ENCODE data around the gene BCAS4.

BCAS4 gene

DNA sequence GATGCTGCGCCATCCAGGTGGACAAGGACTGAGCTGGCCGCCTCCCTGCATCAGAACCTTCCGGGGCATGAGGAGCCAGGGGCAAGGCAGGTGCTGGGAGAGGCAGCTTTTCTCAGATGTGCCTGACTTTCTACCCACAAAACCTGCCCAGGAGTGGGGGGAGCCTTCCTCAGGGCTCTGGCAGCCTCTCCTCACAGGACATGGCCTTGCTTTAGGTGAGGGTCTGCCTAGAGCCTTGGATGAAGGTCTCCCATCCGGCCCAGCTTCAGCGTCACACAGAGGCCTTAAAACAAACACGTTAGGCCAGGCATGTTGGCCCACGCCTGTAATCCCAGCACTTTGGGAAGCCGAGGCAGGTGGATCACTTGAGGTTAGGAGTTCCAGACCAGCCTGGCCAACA lies 7.4 kb downstream of the BCAS4 start:
- TF ChIP-seq SUZ12 (IDR thresholded peaks at IDR 0.05), result no peak
- TF ChIP-seq L3MBTL2 (conservative IDR thresholded peaks at IDR 0.05), result no peak
- TF ChIP-seq BHLHE40 (IDR thresholded peaks at IDR 0.05; ENCODE audit: borderline replicate concordance), result no peak
- no peak for TF ChIP-seq SP1 (IDR thresholded peaks at IDR 0.05)
- TF ChIP-seq LEF1 (IDR thresholded peaks at IDR 0.05; ENCODE audit: borderline replicate concordance), result no peak
- no peak for TF ChIP-seq NFRKB (IDR thresholded peaks at IDR 0.05)
- TF ChIP-seq ARNT (IDR thresholded peaks at IDR 0.05), result no peak
- no peak for TF ChIP-seq TARDBP (IDR thresholded peaks at IDR 0.05)
- DNase-seq (ENCODE audit: extremely low spot score), result no peak
- POLR2A ChIA-PET, result no interaction called here
- CTCF ChIA-PET, result no interaction called here

DNA sequence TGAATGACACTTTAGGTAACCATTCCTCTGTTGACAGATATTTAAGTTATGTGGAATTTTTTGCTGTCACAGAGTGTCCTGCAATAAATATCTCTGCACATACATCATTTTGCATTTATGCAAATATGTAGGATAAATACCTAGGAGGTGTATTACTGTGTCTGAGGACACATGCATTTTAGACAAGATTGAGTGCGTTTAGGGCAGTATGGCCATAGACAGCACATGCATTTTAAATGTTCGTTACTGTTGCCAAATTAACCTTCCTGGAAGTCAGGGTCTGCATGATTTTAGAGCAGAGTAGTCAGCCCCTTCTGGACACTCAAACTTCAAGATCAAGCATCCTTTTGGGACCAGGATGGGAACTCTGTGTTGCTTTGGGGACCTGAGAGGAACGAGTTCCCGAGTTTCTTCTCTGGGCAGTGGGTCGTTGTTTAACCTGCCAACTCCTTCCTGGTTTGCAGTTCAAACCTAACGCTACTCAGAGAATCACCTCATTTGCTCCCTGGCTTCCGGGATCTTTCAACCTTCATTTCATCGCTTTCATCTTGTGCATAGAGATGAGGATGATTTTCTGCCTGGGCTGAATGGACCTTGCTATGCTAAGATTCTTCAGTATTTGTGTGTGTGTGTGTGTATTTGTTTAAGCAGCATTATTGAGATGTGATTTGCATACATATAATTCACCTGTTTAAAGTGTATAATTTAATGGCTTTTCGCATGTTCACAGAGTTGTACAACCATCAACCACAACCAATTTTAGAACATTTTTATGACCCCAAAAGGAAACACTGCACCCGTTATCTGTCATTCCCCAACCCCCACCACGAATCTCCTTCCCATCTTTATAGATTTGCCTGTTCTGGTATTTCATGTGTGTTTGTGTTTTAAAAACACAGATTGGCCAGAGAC lies 9.8 kb downstream of the BCAS4 start:
- TF ChIP-seq L3MBTL2 (conservative IDR thresholded peaks at IDR 0.05), result no peak
- no peak for TF ChIP-seq TARDBP (IDR thresholded peaks at IDR 0.05)
- no peak for TF ChIP-seq SP1 (IDR thresholded peaks at IDR 0.05)
- TF ChIP-seq, protein P1, sequence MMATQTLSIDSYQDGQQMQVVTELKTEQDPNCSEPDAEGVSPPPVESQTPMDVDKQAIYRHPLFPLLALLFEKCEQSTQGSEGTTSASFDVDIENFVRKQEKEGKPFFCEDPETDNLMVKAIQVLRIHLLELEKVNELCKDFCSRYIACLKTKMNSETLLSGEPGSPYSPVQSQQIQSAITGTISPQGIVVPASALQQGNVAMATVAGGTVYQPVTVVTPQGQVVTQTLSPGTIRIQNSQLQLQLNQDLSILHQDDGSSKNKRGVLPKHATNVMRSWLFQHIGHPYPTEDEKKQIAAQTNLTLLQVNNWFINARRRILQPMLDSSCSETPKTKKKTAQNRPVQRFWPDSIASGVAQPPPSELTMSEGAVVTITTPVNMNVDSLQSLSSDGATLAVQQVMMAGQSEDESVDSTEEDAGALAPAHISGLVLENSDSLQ (IDR thresholded peaks at IDR 0.05), result no peak
- no peak for TF ChIP-seq ARNT (IDR thresholded peaks at IDR 0.05)
- TF ChIP-seq ELF4 (IDR thresholded peaks at IDR 0.05), result no peak
- no peak for TF ChIP-seq HDGF (IDR thresholded peaks at IDR 0.05; ENCODE audit: borderline replicate concordance)
- no peak for TF ChIP-seq FOXK2 (IDR thresholded peaks at IDR 0.05)
- no peak for DNase-seq (ENCODE audit: extremely low spot score)
- ChIA-PET CTCF (no interaction called here), POLR2A (no interaction called here)

DNA sequence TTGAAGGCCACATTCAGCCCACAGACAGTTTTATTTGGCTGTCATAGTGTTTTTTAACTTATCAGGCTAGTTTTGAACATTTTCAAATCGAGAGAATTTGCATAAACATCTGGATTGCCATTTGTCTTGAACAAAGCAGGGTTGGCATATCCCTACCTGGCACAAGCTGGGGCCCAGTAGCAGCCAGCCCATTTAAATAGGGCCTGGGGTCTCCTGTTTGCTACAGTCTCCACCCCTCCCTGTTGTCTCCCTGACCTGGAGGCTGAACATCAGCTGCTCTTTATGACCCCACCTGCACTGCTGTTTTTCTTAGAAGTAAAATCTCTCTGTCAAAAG lies 10.5 kb downstream of the BCAS4 start:
- DNase-seq (ENCODE audit: extremely low spot score), result no peak
- ChIA-PET CTCF (no interaction called here), POLR2A (no interaction called here)
- TF ChIP-seq NFRKB (IDR thresholded peaks at IDR 0.05) (no peak), ARNT (IDR thresholded peaks at IDR 0.05) (no peak), FOXK2 (IDR thresholded peaks at IDR 0.05) (no peak), FOXM1 (IDR thresholded peaks at IDR 0.05; ENCODE audit: borderline replicate concordance) (no peak), ELF4 (IDR thresholded peaks at IDR 0.05) (no peak), L3MBTL2 (conservative IDR thresholded peaks at IDR 0.05) (no peak), ZNF384 (IDR thresholded peaks at IDR 0.05) (no peak), CTBP1 (IDR thresholded peaks at IDR 0.05; ENCODE audit: borderline replicate concordance) (no peak), LEF1 (IDR thresholded peaks at IDR 0.05; ENCODE audit: borderline replicate concordance) (no peak), SUZ12 (IDR thresholded peaks at IDR 0.05) (no peak), HDGF (IDR thresholded peaks at IDR 0.05; ENCODE audit: borderline replicate concordance) (no peak), FOXA1 (IDR thresholded peaks at IDR 0.05) (no peak), SP1 (IDR thresholded peaks at IDR 0.05) (no peak)
- TF ChIP-seq, protein P1 (IDR thresholded peaks at IDR 0.05), result no peak

GRCh38 chr20:50806126-50806768 lies 11.4 kb downstream of the BCAS4 start:
- CTCF ChIA-PET, result no interaction called here
- POLR2A ChIA-PET, result no interaction called here
- no peak for TF ChIP-seq LEF1 (IDR thresholded peaks at IDR 0.05; ENCODE audit: borderline replicate concordance)
- no peak for TF ChIP-seq BHLHE40 (IDR thresholded peaks at IDR 0.05; ENCODE audit: borderline replicate concordance)
- no peak for TF ChIP-seq FOXK2 (IDR thresholded peaks at IDR 0.05)
- no peak for TF ChIP-seq FOXA1 (IDR thresholded peaks at IDR 0.05)
- TF ChIP-seq, protein P1 (IDR thresholded peaks at IDR 0.05), result no peak
- TF ChIP-seq HDGF (IDR thresholded peaks at IDR 0.05; ENCODE audit: borderline replicate concordance), result no peak
- no peak for TF ChIP-seq FOXM1 (IDR thresholded peaks at IDR 0.05; ENCODE audit: borderline replicate concordance)
- TF ChIP-seq ARNT (IDR thresholded peaks at IDR 0.05), result no peak
- no peak for TF ChIP-seq TARDBP (IDR thresholded peaks at IDR 0.05)
- no peak for TF ChIP-seq NFRKB (IDR thresholded peaks at IDR 0.05)
- no peak for TF ChIP-seq L3MBTL2 (conservative IDR thresholded peaks at IDR 0.05)
- TF ChIP-seq SUZ12 (IDR thresholded peaks at IDR 0.05), result no peak
- no peak for TF ChIP-seq ZNF384 (IDR thresholded peaks at IDR 0.05)
- TF ChIP-seq CTBP1 (IDR thresholded peaks at IDR 0.05; ENCODE audit: borderline replicate concordance), result no peak
- no peak for TF ChIP-seq ELF4 (IDR thresholded peaks at IDR 0.05)
- TF ChIP-seq SP1 (IDR thresholded peaks at IDR 0.05), result no peak
- no peak for DNase-seq (ENCODE audit: extremely low spot score)

GRCh38 chr20:50810063-50810462 lies 15.2 kb downstream of the BCAS4 start:
- TF ChIP-seq ZNF384 (IDR thresholded peaks at IDR 0.05) (no peak), SP1 (IDR thresholded peaks at IDR 0.05) (no peak), FOXA1 (IDR thresholded peaks at IDR 0.05) (no peak), TARDBP (IDR thresholded peaks at IDR 0.05) (no peak), LEF1 (IDR thresholded peaks at IDR 0.05; ENCODE audit: borderline replicate concordance) (no peak), HDGF (IDR thresholded peaks at IDR 0.05; ENCODE audit: borderline replicate concordance) (no peak), L3MBTL2 (conservative IDR thresholded peaks at IDR 0.05) (no peak), CTBP1 (IDR thresholded peaks at IDR 0.05; ENCODE audit: borderline replicate concordance) (no peak), ELF4 (IDR thresholded peaks at IDR 0.05) (no peak), ARNT (IDR thresholded peaks at IDR 0.05) (no peak), NFRKB (IDR thresholded peaks at IDR 0.05) (no peak), FOXK2 (IDR thresholded peaks at IDR 0.05) (no peak), SUZ12 (IDR thresholded peaks at IDR 0.05) (no peak), FOXM1 (IDR thresholded peaks at IDR 0.05; ENCODE audit: borderline replicate concordance) (no peak), BHLHE40 (IDR thresholded peaks at IDR 0.05; ENCODE audit: borderline replicate concordance) (no peak)
- TF ChIP-seq, protein P1 (IDR thresholded peaks at IDR 0.05), result no peak
- CTCF ChIA-PET, result no interaction called here
- POLR2A ChIA-PET, result no interaction called here
- DNase-seq (ENCODE audit: extremely low spot score), result no peak
